Left ventricle myocardium superior (tissue), 1 donor: ENCODE data around the gene LSM7. TPM values are rescaled to one million over a fixed set of nuclear protein-coding genes. Genes with fewer than 3 reads are reported as not detected.
"Not testable (repeated sequence)": the region's sequence is repeated elsewhere in the genome, so short reads cannot be mapped to it uniquely, and the experiment has no call there.

Experiments
- ATAC-seq: fragments of 200-7000 bp; cut with Tn5 transposase; one replicate; pipeline ENCODE4 v1.9.1; 2020; ENCODE audit warnings: mild to moderate bottlenecking, moderate library complexity
- DNase-seq: peaks from one replicate; pipeline ENCODE4 v3.0.0-alpha.2; 2020
- intact Hi-C: fragments of 100-400 bp; cut with micrococcal nuclease; formaldehyde crosslinking; loops from one replicate; pipeline ENCODE4 v1.11.0; 2022
- total RNA-seq: library from RNA; stranded (reverse); fragmentation: NEBNext Ultra II Directional; extraction: Animal tissue kit (Norgen Biotek cat#: 25700); gene quantifications from one replicate; pipeline ENCODE4 v1.2.1, GENCODE V29; 2021
- donor health status: DM: no; HTN: yes; CAD: no; lungs with severe emphysema.

The LSM7 gene
- total RNA-seq, 1 donor from 2014 or later = 43.8 TPM

GRCh38 chr19:2287585-2288337 is 40.6 kb downstream of the LSM7 start:
- no peak for ATAC-seq
- intact Hi-C loops = no loop called here
- DNase-seq = no peak

- ATAC-seq (no peak), DNase-seq (no peak)
- intact Hi-C loops = no loop called here
Observed at GRCh38 chr19:2286402-2287140, 41.8 kb downstream of the LSM7 start.

- no peak for DNase-seq
- intact Hi-C loops = no loop called here
- no peak for ATAC-seq
Observed at GRCh38 chr19:2283835-2284507, 44.4 kb downstream of the LSM7 start.

GRCh38 chr19:2282862-2283237 is 45.5 kb downstream of the LSM7 start:
- DNase-seq (no peak), ATAC-seq (no peak)
- intact Hi-C loops = no loop called here

- intact Hi-C loops = no loop called here
Observed at GRCh38 chr19:2282062-2282861, 46.1 kb downstream of the LSM7 start, which contains the start of gene PEAK3. Gene PEAK3 (minus strand): TSS chr19:2282175. CDS start chr19:2280931, 1,244 bp downstream.

GRCh38 chr19:2281265-2282061 is 46.9 kb downstream of the LSM7 start:
- intact Hi-C loops = not testable (repeated sequence)
- peak; percentile 26 for ATAC-seq

More at GRCh38 chr19:2282062-2282861, 46.1 kb downstream of the LSM7 start, which contains the start of gene PEAK3:
- ATAC-seq (peak; percentile 93), DNase-seq (peak; percentile 87)

GRCh38 chr19:2280633-2281264 is 47.6 kb downstream of the LSM7 start:
- ATAC-seq (no peak), DNase-seq (no peak)
- intact Hi-C loops = no loop called here

More at GRCh38 chr19:2281265-2282061, 46.9 kb downstream of the LSM7 start:
- DNase-seq = not testable (repeated sequence)

- ATAC-seq = no peak
- intact Hi-C loops = no loop called here
- no peak for DNase-seq
Observed at GRCh38 chr19:2278459-2279158, 49.8 kb downstream of the LSM7 start.

GRCh38 chr19:2277138-2277537 is 51.2 kb downstream of the LSM7 start:
- no peak for ATAC-seq
- intact Hi-C loops = no loop called here
- no peak for DNase-seq

GRCh38 chr19:2276429-2276986 is 51.9 kb downstream of the LSM7 start:
- intact Hi-C loops = no loop called here
- ATAC-seq = no peak
- DNase-seq = no peak

- intact Hi-C loops = no loop called here
- peak; percentile 26 for ATAC-seq
- DNase-seq = peak; percentile 78
Observed at GRCh38 chr19:2275588-2276428, 52.6 kb downstream of the LSM7 start.

GRCh38 chr19:2274931-2275535 is 53.4 kb downstream of the LSM7 start:
- ATAC-seq (peak; percentile 25), DNase-seq (peak; percentile 74)
- intact Hi-C loops = no loop called here

- intact Hi-C loops = no loop called here
- no peak for ATAC-seq
- DNase-seq = no peak
Observed at GRCh38 chr19:2274185-2274711, 54.1 kb downstream of the LSM7 start.

GRCh38 chr19:2273356-2274184 is 54.8 kb downstream of the LSM7 start:
- intact Hi-C loops = no loop called here
- DNase-seq = peak; percentile 89
- peak; percentile 10 for ATAC-seq
